C4-2B (cell line): Measurements from ENCODE around the gene ITPA.

ENCODE experiments used
- H3K27ac ChIP-seq: fragments of 450-650 bp; 2 replicates; pipeline ENCODE4 v1.5.1; 2017
- ZFX ChIP-seq: fragments of 450-650 bp; IDR thresholded peaks from 2 replicates; pipeline ENCODE4 v1.6.1; 2017
- TF ChIP-seq, protein P1 (sequence below): fragments of 450-650 bp; conservative IDR thresholded peaks from 2 replicates; pipeline ENCODE4 v1.5.1; 2017; ENCODE audit warnings: mild to moderate bottlenecking

ITPA gene

GRCh38 chr20:3262566-3262965 lies 53.3 kb downstream of the ITPA start:
- TF ChIP-seq ZFX = no peak
- TF ChIP-seq, protein P1, sequence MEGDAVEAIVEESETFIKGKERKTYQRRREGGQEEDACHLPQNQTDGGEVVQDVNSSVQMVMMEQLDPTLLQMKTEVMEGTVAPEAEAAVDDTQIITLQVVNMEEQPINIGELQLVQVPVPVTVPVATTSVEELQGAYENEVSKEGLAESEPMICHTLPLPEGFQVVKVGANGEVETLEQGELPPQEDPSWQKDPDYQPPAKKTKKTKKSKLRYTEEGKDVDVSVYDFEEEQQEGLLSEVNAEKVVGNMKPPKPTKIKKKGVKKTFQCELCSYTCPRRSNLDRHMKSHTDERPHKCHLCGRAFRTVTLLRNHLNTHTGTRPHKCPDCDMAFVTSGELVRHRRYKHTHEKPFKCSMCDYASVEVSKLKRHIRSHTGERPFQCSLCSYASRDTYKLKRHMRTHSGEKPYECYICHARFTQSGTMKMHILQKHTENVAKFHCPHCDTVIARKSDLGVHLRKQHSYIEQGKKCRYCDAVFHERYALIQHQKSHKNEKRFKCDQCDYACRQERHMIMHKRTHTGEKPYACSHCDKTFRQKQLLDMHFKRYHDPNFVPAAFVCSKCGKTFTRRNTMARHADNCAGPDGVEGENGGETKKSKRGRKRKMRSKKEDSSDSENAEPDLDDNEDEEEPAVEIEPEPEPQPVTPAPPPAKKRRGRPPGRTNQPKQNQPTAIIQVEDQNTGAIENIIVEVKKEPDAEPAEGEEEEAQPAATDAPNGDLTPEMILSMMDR = no peak

GRCh38 chr20:3270051-3270450 lies 60.8 kb downstream of the ITPA start:
- no peak overlapping the region for H3K27ac ChIP-seq
- TF ChIP-seq, protein P1 = no peak
- TF ChIP-seq ZFX = no peak

More at GRCh38 chr20:3262566-3262965, 53.3 kb downstream of the ITPA start:
- H3K27ac ChIP-seq = no peak overlapping the region

- H3K27ac ChIP-seq = no peak overlapping the region
- no peak for TF ChIP-seq ZFX
- TF ChIP-seq, protein P1 = no peak
Measured at GRCh38 chr20:3273371-3273770, 64.1 kb downstream of the ITPA start.
